Hepatocyte (in vitro differentiated cells): ENCODE measurements around the gene SENP7. TPM values are rescaled to one million over a fixed set of nuclear protein-coding genes. Genes with fewer than 3 reads are reported as not detected.
A peak's percentile ranks its signal among the peaks of the same experiment; 100 is the strongest.

ENCODE experiments used
- DNase-seq: peaks from one replicate; pipeline ENCODE4 v3.0.0-alpha.2; 2016; ENCODE audit warnings: low spot score
- H2AFZ ChIP-seq: fragments of 200-600 bp; sonication (generic); 2 replicates; pipeline ENCODE4 v1.6.0; 2016; ENCODE audit warnings: antibody characterized with exemption, mild to moderate bottlenecking
- H3K27ac ChIP-seq: fragments of 200-600 bp; sonication (generic); 2 replicates; pipeline ENCODE4 v1.5.1; 2016; ENCODE audit warnings: mild to moderate bottlenecking
- H3K27me3 ChIP-seq: fragments of 200-600 bp; sonication (generic); 2 replicates; pipeline ENCODE4 v1.6.1; 2016
- H3K36me3 ChIP-seq: fragments of 200-600 bp; sonication (generic); replicated peaks from 2 replicates; pipeline ENCODE4 v1.5.1; 2016; ENCODE audit warnings: low read depth; ENCODE audit not compliant: insufficient read depth
- H3K4me1 ChIP-seq: fragments of 200-600 bp; sonication (generic); 2 replicates; pipeline ENCODE4 v1.5.1; 2016; ENCODE audit warnings: mild to moderate bottlenecking, moderate library complexity; ENCODE audit not compliant: insufficient read depth
- H3K4me2 ChIP-seq: fragments of 200-600 bp; sonication (generic); 2 replicates; pipeline ENCODE4 v1.6.0; 2016
- H3K4me3 ChIP-seq: fragments of 200-600 bp; sonication (generic); 2 replicates; pipeline ENCODE4 v1.5.1; 2016; ENCODE audit warnings: mild to moderate bottlenecking
- H3K79me2 ChIP-seq: fragments of 200-600 bp; sonication (generic); 2 replicates; pipeline ENCODE4 v1.6.0; 2017; ENCODE audit warnings: mild to moderate bottlenecking
- H3K9me2 ChIP-seq: fragments of 200-600 bp; sonication (generic); replicated peaks from 2 replicates; pipeline ENCODE4 v1.6.0; 2017; ENCODE audit warnings: mild to moderate bottlenecking; ENCODE audit not compliant: insufficient read depth
- H3K9me3 ChIP-seq: fragments of 200-600 bp; sonication (generic); 2 replicates; pipeline ENCODE4 v1.5.1; 2016; ENCODE audit warnings: low read depth, mild to moderate bottlenecking
- H4K20me1 ChIP-seq: fragments of 200-600 bp; sonication (generic); 2 replicates; pipeline ENCODE4 v1.6.0; 2016; ENCODE audit warnings: mild to moderate bottlenecking; ENCODE audit not compliant: insufficient read depth, poor library complexity, severe bottlenecking
- EZH2 ChIP-seq: fragments of 200-600 bp; sonication (generic); IDR thresholded peaks from 2 replicates; pipeline ENCODE4 v1.6.1; 2016; ENCODE audit warnings: antibody characterized with exemption, mild to moderate bottlenecking, borderline replicate concordance
- EZH2phosphoT487 ChIP-seq: fragments of 200-600 bp; sonication (generic); IDR thresholded peaks from one replicate; pipeline ENCODE4 v1.6.1; 2018; ENCODE audit warnings: antibody characterized with exemption, mild to moderate bottlenecking, low read depth, moderate library complexity; ENCODE audit not compliant: unreplicated experiment, severe bottlenecking
- WGBS: methylation state at CpG from one replicate; pipeline ENCODE4 v1.1.6; 2016; ENCODE audit warnings: low lambda C conversion rate; ENCODE audit errors: missing lambda C conversion rate; 5-methylcytosine and 5-hydroxymethylcytosine counted together
- polyA plus RNA-seq: library from polyadenylated mRNA; unstranded; fragments of >200 nt; fragmentation: Nextera tagmentation; extraction: Ambion mirVana; gene quantifications from 2 replicates; pipeline ENCODE4 v1.2.1, GENCODE V29; 2016
- total RNA-seq: library from RNA; depleted of rRNA; stranded (reverse); fragments of >200 nt; gene quantifications from 2 replicates; pipeline ENCODE4 v1.2.3, GENCODE V29; 2014
- TF ChIP-seq, protein P1 (sequence below): fragments of 200-600 bp; sonication (generic); IDR thresholded peaks from 2 replicates; pipeline ENCODE4 v1.5.1; 2016; ENCODE audit warnings: antibody characterized with exemption, mild to moderate bottlenecking; ENCODE audit not compliant: poor library complexity

SENP7 gene
- total and polyA plus RNA-seq, 2 experiments from 2014 or later = 7.7 to 40.9 TPM

GRCh38 chr3:101549473-101549872 lies 36.5 kb upstream of the SENP7 start:
- H3K79me2 ChIP-seq = no peaks in the 10 kb centered on the region
- no peaks in the 10 kb centered on the region for H4K20me1 ChIP-seq
- peaks cover 5% of the 10 kb centered on the region for H3K4me1 ChIP-seq
- no peak overlapping the region for H3K4me2 ChIP-seq
- TF ChIP-seq, protein P1, sequence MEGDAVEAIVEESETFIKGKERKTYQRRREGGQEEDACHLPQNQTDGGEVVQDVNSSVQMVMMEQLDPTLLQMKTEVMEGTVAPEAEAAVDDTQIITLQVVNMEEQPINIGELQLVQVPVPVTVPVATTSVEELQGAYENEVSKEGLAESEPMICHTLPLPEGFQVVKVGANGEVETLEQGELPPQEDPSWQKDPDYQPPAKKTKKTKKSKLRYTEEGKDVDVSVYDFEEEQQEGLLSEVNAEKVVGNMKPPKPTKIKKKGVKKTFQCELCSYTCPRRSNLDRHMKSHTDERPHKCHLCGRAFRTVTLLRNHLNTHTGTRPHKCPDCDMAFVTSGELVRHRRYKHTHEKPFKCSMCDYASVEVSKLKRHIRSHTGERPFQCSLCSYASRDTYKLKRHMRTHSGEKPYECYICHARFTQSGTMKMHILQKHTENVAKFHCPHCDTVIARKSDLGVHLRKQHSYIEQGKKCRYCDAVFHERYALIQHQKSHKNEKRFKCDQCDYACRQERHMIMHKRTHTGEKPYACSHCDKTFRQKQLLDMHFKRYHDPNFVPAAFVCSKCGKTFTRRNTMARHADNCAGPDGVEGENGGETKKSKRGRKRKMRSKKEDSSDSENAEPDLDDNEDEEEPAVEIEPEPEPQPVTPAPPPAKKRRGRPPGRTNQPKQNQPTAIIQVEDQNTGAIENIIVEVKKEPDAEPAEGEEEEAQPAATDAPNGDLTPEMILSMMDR = no peak
- TF ChIP-seq EZH2phosphoT487 (no peak), EZH2 (no peak)
- WGBS = 76% methylated on average over 1 of the region's 1 CpG
- no peaks in the 10 kb centered on the region for H3K27me3 ChIP-seq
- H3K27ac ChIP-seq = peak overlapping the region; percentile 60
- no peak overlapping the region for H3K4me3 ChIP-seq
- no peak for DNase-seq
- H3K9me2 ChIP-seq = no peaks in the 10 kb centered on the region
- H3K9me3 ChIP-seq = no peaks in the 10 kb centered on the region
- no peaks in the 10 kb centered on the region for H3K36me3 ChIP-seq
- no peak overlapping the region for H2AFZ ChIP-seq

GRCh38 chr3:101548527-101549105 lies 35.6 kb upstream of the SENP7 start:
- peak overlapping the region; percentile 75 for H3K27ac ChIP-seq
- no peaks in the 10 kb centered on the region for H3K27me3 ChIP-seq
- TF ChIP-seq EZH2phosphoT487 = no peak
- TF ChIP-seq, protein P1 = no peak
- TF ChIP-seq EZH2 = no peak
- H3K4me1 ChIP-seq = peaks cover 5% of the 10 kb centered on the region
- H4K20me1 ChIP-seq = no peaks in the 10 kb centered on the region
- no peak overlapping the region for H3K4me2 ChIP-seq
- no peak overlapping the region for H3K4me3 ChIP-seq
- DNase-seq = peak; percentile 34
- no peaks in the 10 kb centered on the region for H3K9me3 ChIP-seq
- H2AFZ ChIP-seq = no peak overlapping the region
- no peaks in the 10 kb centered on the region for H3K36me3 ChIP-seq
- H3K79me2 ChIP-seq = no peaks in the 10 kb centered on the region
- 55% methylated on average over 2 of the region's 2 CpGs for WGBS
- no peaks in the 10 kb centered on the region for H3K9me2 ChIP-seq

GRCh38 chr3:101544161-101544850 lies 31.3 kb upstream of the SENP7 start:
- no peaks in the 10 kb centered on the region for H4K20me1 ChIP-seq
- no peaks in the 10 kb centered on the region for H3K27me3 ChIP-seq
- no peak overlapping the region for H3K4me3 ChIP-seq
- WGBS = 78% methylated on average over 1 of the region's 1 CpG
- no peak overlapping the region for H3K27ac ChIP-seq
- H2AFZ ChIP-seq = no peak overlapping the region
- DNase-seq = no peak
- TF ChIP-seq, protein P1 = peak; percentile 26
- TF ChIP-seq EZH2phosphoT487 (no peak), EZH2 (no peak)
- no peaks in the 10 kb centered on the region for H3K9me2 ChIP-seq
- no peaks in the 10 kb centered on the region for H3K79me2 ChIP-seq
- H3K9me3 ChIP-seq = no peaks in the 10 kb centered on the region
- no peak overlapping the region for H3K4me2 ChIP-seq
- H3K36me3 ChIP-seq = no peaks in the 10 kb centered on the region
- peaks cover 2% of the 10 kb centered on the region for H3K4me1 ChIP-seq
